B cell (primary cell): Measurements from ENCODE around the gene CR1. TPM values are rescaled to one million over a fixed set of nuclear protein-coding genes. Genes with fewer than 3 reads are reported as not detected.

Experiments used
- ATAC-seq: fragments of 200-7000 bp; cut with Tn5 transposase; one replicate; pipeline ENCODE4 v1.10.0; 2021; ENCODE audit warnings: low read depth, mild to moderate bottlenecking, moderate number of reproducible peaks, moderate library complexity
- CTCF ChIA-PET: fragments of 350-600 bp; sonication (Branson Sonifier 250); formaldehyde crosslinking; loops from one replicate; lab custom pipeline; 2021; ENCODE audit warnings: antibody characterized with exemption, inconsistent platforms; lab: Charles Lee
- POLR2A ChIA-PET: fragments of 350-600 bp; sonication (Branson Sonifier 250); formaldehyde crosslinking; loops from one replicate; lab custom pipeline; 2021; ENCODE audit warnings: antibody characterized with exemption; lab: Charles Lee
- DNase-seq: peaks from one replicate; pipeline ENCODE4 v3.0.0; 2013
- H2AFZ ChIP-seq: 2 replicates; pipeline ENCODE4 v1.6.1; 2012; ENCODE audit warnings: mild to moderate bottlenecking, low read depth, low read length; ENCODE audit not compliant: insufficient read depth, poor library complexity, severe bottlenecking
- H3K27ac ChIP-seq, 2 donors: 1 replicate in 1 of 2; 2 replicates in 1 of 2; pipeline ENCODE4 v1.5.1; 2012 to 2013; ENCODE audit warnings: low read length in 2 of 2, mild to moderate bottlenecking in 2 of 2, moderate library complexity in 1 of 2
- H3K27me3 ChIP-seq, 4 experiments: fragments of 200-600 bp in 1 of 4; sonication (generic) in 1 of 4; replicated peaks in 1 of 4; 1 replicate in 2 of 4; 2 replicates in 2 of 4; pipeline versions ENCODE4 v1.6.1 to v1.7.0; 2013 to 2016; ENCODE audit warnings: low read length in 3 of 4, mild to moderate bottlenecking in 2 of 4, mixed read lengths in 1 of 4, moderate library complexity in 1 of 4; ENCODE audit not compliant: insufficient read depth in 4 of 4, control insufficient read depth in 3 of 4; ENCODE audit errors: control extremely low read depth in 1 of 4
- H3K36me3 ChIP-seq, 2 experiments: replicated peaks in 1 of 2; 1 replicate in 1 of 2; 2 replicates in 1 of 2; pipeline versions ENCODE4 v1.6.1 to v1.7.1; 2013; ENCODE audit warnings: low read length in 1 of 2; ENCODE audit not compliant: insufficient read depth in 2 of 2, control insufficient read depth in 1 of 2; ENCODE audit errors: control extremely low read depth in 1 of 2, extremely low read depth in 1 of 2
- H3K4me1 ChIP-seq, 2 donors: fragments of 200-600 bp in 1 of 2; sonication (generic) in 1 of 2; 1 replicate in 1 of 2; 2 replicates in 1 of 2; pipeline versions ENCODE4 v1.5.1 to v1.6.1; 2013 to 2017; ENCODE audit warnings: low read length in 2 of 2; ENCODE audit not compliant: control insufficient read depth in 2 of 2, insufficient read depth in 2 of 2
- H3K4me2 ChIP-seq: replicated peaks from 2 replicates; pipeline ENCODE3; 2012; ENCODE audit warnings: mild to moderate bottlenecking, low read depth, low read length; ENCODE audit not compliant: poor library complexity, severe bottlenecking
- H3K4me3 ChIP-seq, 5 experiments: fragments of 200-600 bp in 1 of 5; sonication (generic) in 1 of 5; 1 replicate in 3 of 5; 2 replicates in 2 of 5; pipeline versions ENCODE4 v1.5.1 to v1.7.0; 2011 to 2016; ENCODE audit warnings: low read length in 4 of 5, mild to moderate bottlenecking in 4 of 5, low read depth in 2 of 5, control low read depth in 1 of 5, moderate library complexity in 1 of 5; ENCODE audit not compliant: insufficient read depth in 1 of 5; ENCODE audit errors: control extremely low read depth in 1 of 5, extremely low read depth in 1 of 5
- H3K79me2 ChIP-seq: fragments of 200-600 bp; sonication (generic); one replicate; pipeline ENCODE4 v1.6.0; 2016; ENCODE audit warnings: low read length; ENCODE audit not compliant: control insufficient read depth, insufficient read depth
- H3K9ac ChIP-seq: fragments of 200-600 bp; sonication (generic); 2 replicates; pipeline ENCODE4 v1.6.1; 2017; ENCODE audit warnings: mild to moderate bottlenecking, low read length, moderate library complexity
- H3K9me3 ChIP-seq, 3 donors: one replicate each; pipeline versions ENCODE4 v1.6.1 to v1.7.1; 2013; ENCODE audit warnings: low read length in 2 of 3; ENCODE audit not compliant: control insufficient read depth in 2 of 3, insufficient read depth in 1 of 3; ENCODE audit errors: control extremely low read depth in 1 of 3
- H4K20me1 ChIP-seq: 2 replicates; pipeline ENCODE4 v1.6.0; 2012; ENCODE audit warnings: mild to moderate bottlenecking, low read length; ENCODE audit not compliant: insufficient read depth, control insufficient read depth, poor library complexity, severe bottlenecking
- H3K27ac Mint-ChIP-seq: one replicate; pipeline ENCODE4 v1.8.0; 2021; ENCODE audit warnings: mixed read lengths
- H3K27me3 Mint-ChIP-seq: one replicate; pipeline ENCODE4 v1.8.0; 2021; ENCODE audit warnings: mixed read lengths
- H3K4me1 Mint-ChIP-seq: one replicate; pipeline ENCODE4 v1.8.0; 2021; ENCODE audit warnings: mixed read lengths
- H3K4me3 Mint-ChIP-seq: one replicate; pipeline ENCODE4 v1.8.0; 2021; ENCODE audit warnings: mixed read lengths
- H3K9me3 Mint-ChIP-seq: one replicate; pipeline ENCODE4 v1.8.0; 2022; ENCODE audit warnings: mixed read lengths; ENCODE audit not compliant: insufficient read depth
- EZH2 ChIP-seq: IDR thresholded peaks from 2 replicates; pipeline ENCODE4 v1.6.1; 2012; ENCODE audit warnings: borderline replicate concordance, low read depth, mild to moderate bottlenecking, moderate library complexity, low read length; ENCODE audit not compliant: insufficient read depth, poor library complexity, severe bottlenecking
- WGBS: methylation state at CpG from one replicate; pipeline ENCODE4 v1.1.5; 2013; ENCODE audit warnings: missing lambda C conversion rate; ENCODE audit not compliant: insufficient coverage; 5-methylcytosine and 5-hydroxymethylcytosine counted together
- intact Hi-C: fragments of 100-400 bp; cut with micrococcal nuclease; formaldehyde crosslinking; loops from one replicate; pipeline ENCODE4 v1.10.0; 2022
- polyA plus RNA-seq: library from polyadenylated mRNA; depleted of rRNA; stranded (reverse); fragments of >200 nt; gene quantifications from 2 replicates; pipeline ENCODE4 v1.2.3, GENCODE V29; 2012
- total RNA-seq, 2 donors: library from RNA; stranded (reverse); fragments of 120-200 nt in 1 of 2; gene quantifications; 1 replicate in 1 of 2; 2 replicates in 1 of 2; pipeline versions ENCODE4 v1.2.3 to v1.2.4, GENCODE V29; 2013 to 2022
- TF ChIP-seq, protein P1 (sequence below): fragments of 200-600 bp; IDR thresholded peaks from one replicate; pipeline ENCODE4 v1.8.0; 2022; ENCODE audit warnings: antibody characterized with exemption, mild to moderate bottlenecking

Gene CR1
- total and polyA plus RNA-seq, 2 donors (not counting 1 experiment from before 2014, with no cell fraction given): 26.4 to 36.7 TPM

DNA sequence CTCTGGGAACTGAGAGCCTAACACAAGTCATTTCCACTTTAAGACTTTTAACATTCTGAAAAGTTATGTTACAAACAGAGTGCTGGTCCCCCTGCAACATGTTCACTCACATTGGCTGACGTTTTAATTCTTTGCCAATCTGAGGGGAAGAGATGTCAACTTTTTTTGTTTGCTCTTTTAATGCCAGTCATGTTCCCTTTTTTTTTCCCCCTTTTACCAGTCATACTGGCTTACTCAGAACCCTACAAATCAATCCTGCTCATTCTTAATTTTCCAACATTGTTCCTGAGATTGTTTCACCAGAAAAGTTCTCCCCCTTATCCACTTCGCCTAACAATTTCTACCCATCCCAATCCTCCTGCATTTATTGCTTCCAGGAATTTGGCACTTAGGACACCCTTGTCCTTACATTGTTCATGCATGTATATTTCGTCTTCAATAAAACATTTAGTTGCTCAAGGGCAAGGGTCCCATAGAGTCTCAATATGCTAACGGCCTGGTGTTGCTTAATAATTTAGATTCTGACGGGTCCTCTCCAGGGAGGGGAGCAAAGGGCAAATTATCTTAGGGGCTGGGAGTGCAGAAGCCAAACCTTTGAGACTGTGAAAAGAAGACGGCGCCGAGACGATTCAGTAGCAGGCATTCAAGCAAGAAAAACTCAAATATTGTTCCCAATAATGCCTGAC lies 148.4 kb downstream of the CR1 start:
- no peaks in the 10 kb centered on the region for H3K27me3 Mint-ChIP-seq
- no peak for TF ChIP-seq EZH2
- TF ChIP-seq, protein P1, sequence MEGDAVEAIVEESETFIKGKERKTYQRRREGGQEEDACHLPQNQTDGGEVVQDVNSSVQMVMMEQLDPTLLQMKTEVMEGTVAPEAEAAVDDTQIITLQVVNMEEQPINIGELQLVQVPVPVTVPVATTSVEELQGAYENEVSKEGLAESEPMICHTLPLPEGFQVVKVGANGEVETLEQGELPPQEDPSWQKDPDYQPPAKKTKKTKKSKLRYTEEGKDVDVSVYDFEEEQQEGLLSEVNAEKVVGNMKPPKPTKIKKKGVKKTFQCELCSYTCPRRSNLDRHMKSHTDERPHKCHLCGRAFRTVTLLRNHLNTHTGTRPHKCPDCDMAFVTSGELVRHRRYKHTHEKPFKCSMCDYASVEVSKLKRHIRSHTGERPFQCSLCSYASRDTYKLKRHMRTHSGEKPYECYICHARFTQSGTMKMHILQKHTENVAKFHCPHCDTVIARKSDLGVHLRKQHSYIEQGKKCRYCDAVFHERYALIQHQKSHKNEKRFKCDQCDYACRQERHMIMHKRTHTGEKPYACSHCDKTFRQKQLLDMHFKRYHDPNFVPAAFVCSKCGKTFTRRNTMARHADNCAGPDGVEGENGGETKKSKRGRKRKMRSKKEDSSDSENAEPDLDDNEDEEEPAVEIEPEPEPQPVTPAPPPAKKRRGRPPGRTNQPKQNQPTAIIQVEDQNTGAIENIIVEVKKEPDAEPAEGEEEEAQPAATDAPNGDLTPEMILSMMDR: no peak
- CTCF ChIA-PET: no interaction called here
- DNase-seq: no peak
- no peaks in the 10 kb centered on the region for H4K20me1 ChIP-seq
- no peaks in the 10 kb centered on the region for H3K79me2 ChIP-seq
- H3K27ac Mint-ChIP-seq: no peak overlapping the region
- no peaks in the 10 kb centered on the region for H3K27me3 ChIP-seq
- POLR2A ChIA-PET: no interaction called here
- 27% methylated on average over 7 of the region's 9 CpGs for WGBS
- H3K4me2 ChIP-seq: peak overlapping the region; percentile 82
- no peaks in the 10 kb centered on the region for H3K9me3 Mint-ChIP-seq
- intact Hi-C loops: no loop called here
- peaks cover 12% of the 10 kb centered on the region for H3K4me1 Mint-ChIP-seq
- H3K4me1 ChIP-seq: peaks cover 7 to 12% of the 10 kb centered on the region in 2 donors
- H3K36me3 ChIP-seq: peaks cover 0 to 3% of the 10 kb centered on the region in 2 experiments
- peak overlapping the region; percentile 14 to 73 (median 56) for H3K4me3 ChIP-seq
- H3K4me3 Mint-ChIP-seq: peak overlapping the region; percentile 84
- peak overlapping the region; percentile 78 for H2AFZ ChIP-seq
- H3K9ac ChIP-seq: peak overlapping the region; percentile 69
- no peak overlapping the region for H3K27ac ChIP-seq
- ATAC-seq: no peak
- peaks cover 0 to 6% (median 0%) of the 10 kb centered on the region in 3 donors for H3K9me3 ChIP-seq

DNA sequence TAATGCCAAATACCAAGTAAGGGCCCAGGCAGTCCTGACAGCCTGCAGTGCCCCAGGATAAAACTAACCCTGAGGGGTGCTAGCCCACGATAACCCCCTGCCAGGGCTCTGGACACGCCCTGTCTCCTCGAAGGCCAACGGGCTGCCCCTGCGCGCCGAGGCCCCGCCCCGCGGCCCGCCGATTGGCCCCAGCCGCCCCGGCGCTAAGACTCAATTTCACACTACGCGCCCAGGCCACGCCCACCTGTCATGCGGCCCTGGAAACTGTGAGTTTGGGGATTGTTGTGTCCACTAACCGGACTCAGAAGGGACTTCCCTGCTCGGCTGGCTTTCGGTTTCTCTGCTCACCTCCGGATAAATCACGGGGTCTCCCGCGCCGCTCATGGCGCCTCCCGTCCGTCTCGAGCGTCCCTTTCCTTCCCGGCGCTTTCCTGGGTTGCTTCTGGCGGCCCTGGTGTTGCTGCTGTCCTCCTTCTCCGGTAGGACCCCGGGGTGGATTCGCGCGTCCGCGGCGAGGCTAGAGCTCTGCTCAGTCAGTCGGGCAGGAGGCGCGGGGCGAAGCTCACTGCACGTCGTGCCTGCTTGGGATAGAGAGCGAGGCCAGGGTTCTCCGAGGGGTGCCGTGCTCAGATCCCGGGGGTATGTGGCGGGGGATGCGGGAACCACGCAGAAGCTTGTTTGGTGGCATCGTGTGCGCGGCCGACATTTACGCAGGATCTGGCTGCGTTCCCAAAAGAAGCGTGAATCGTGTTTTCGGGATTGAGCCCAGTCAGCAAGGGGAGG lies 149.1 kb downstream of the CR1 start, which contains the start of gene CR1L:
TSS of gene CR1L (plus strand) at position 282 of the 783 bp plus-strand sequence. CDS start at position 383, 101 bp downstream.
- no peaks in the 10 kb centered on the region for H4K20me1 ChIP-seq
- H3K9me3 Mint-ChIP-seq: no peaks in the 10 kb centered on the region
- ATAC-seq (peak; percentile 99), DNase-seq (peak; percentile 81)
- H3K27me3 ChIP-seq: no peaks in the 10 kb centered on the region
- H3K4me3 Mint-ChIP-seq: peak within 1 kb of the TSS; percentile 84
- ChIA-PET CTCF (no interaction called here), POLR2A (no interaction called here)
- peaks cover 0 to 6% (median 0%) of the 10 kb centered on the region in 3 donors for H3K9me3 ChIP-seq
- intact Hi-C loops: no loop called here
- H2AFZ ChIP-seq: peak within 1 kb of the TSS; percentile 78
- TF ChIP-seq, protein P1: no peak
- no peak for TF ChIP-seq EZH2
- H3K27ac Mint-ChIP-seq: no peak within 1 kb of the TSS
- H3K36me3 ChIP-seq: peaks cover 0 to 3% of the 10 kb centered on the region in 2 experiments
- H3K4me3 ChIP-seq: peak within 1 kb of the TSS; percentile 30 to 73 (median 56)
- H3K27ac ChIP-seq: no peak within 1 kb of the TSS
- peak within 1 kb of the TSS; percentile 69 for H3K9ac ChIP-seq
- no peaks in the 10 kb centered on the region for H3K79me2 ChIP-seq
- H3K4me1 ChIP-seq: peaks cover 7 to 12% of the 10 kb centered on the region in 2 donors
- H3K27me3 Mint-ChIP-seq: no peaks in the 10 kb centered on the region
- peak within 1 kb of the TSS; percentile 82 for H3K4me2 ChIP-seq
- peaks cover 12% of the 10 kb centered on the region for H3K4me1 Mint-ChIP-seq
- WGBS: 24% methylated on average over 55 of the region's 65 CpGs
